CD4-positive, CD25-positive, alpha-beta regulatory T cell (primary cell): ENCODE data around the gene PDIK1L. TPM values are rescaled to one million over a fixed set of nuclear protein-coding genes. Genes with fewer than 3 reads are reported as not detected.

Experiments
- ATAC-seq, 2 donors: fragments of 150-1000 bp; cut with Tn5 transposase; one replicate each; pipeline ENCODE4 v1.10.0; 2021; ENCODE audit warnings: low read depth in 2 of 2, moderate number of reproducible peaks in 2 of 2, moderate library complexity in 1 of 2
- DNase-seq, 3 donors: peaks; one replicate each; pipeline versions ENCODE4 v3.0.0 to v3.0.0-alpha.2; 2012 to 2022; ENCODE audit warnings: mixed read lengths in 1 of 3
- H3K27ac ChIP-seq: one replicate; pipeline ENCODE4 v1.7.0; 2013; ENCODE audit warnings: mild to moderate bottlenecking, low read length; ENCODE audit not compliant: insufficient read depth, poor library complexity, severe bottlenecking
- H3K27me3 ChIP-seq: one replicate; pipeline ENCODE4 v1.7.0; 2013; ENCODE audit warnings: low read length; ENCODE audit not compliant: control insufficient read depth, insufficient read depth
- H3K36me3 ChIP-seq: one replicate; pipeline ENCODE4 v1.7.0; 2013; ENCODE audit warnings: mild to moderate bottlenecking, low read length, moderate library complexity; ENCODE audit not compliant: control insufficient read depth, insufficient read depth
- H3K4me1 ChIP-seq: 2 replicates; pipeline ENCODE4 v1.7.0; 2013; ENCODE audit warnings: mild to moderate bottlenecking, low read length; ENCODE audit not compliant: insufficient read depth, control insufficient read depth, poor library complexity, severe bottlenecking
- H3K4me3 ChIP-seq: one replicate; pipeline ENCODE4 v1.7.0; 2013; ENCODE audit warnings: low read depth, mild to moderate bottlenecking, low read length, moderate library complexity
- H3K9me3 ChIP-seq, 2 experiments: 1 replicate in 1 of 2; 2 replicates in 1 of 2; pipeline ENCODE4 v1.7.0; 2013; ENCODE audit warnings: low read length in 2 of 2, mild to moderate bottlenecking in 1 of 2, moderate library complexity in 1 of 2; ENCODE audit not compliant: control insufficient read depth in 2 of 2
- H3K27ac Mint-ChIP-seq, 3 donors: one replicate each; pipeline ENCODE4 v1.8.0; 2020 to 2022; ENCODE audit warnings: mild to moderate bottlenecking in 3 of 3, mixed read lengths in 3 of 3, moderate library complexity in 2 of 3
- H3K27me3 Mint-ChIP-seq: one replicate; pipeline ENCODE4 v1.8.0; 2022; ENCODE audit warnings: mild to moderate bottlenecking, mixed read lengths
- H3K36me3 Mint-ChIP-seq: one replicate; pipeline ENCODE4 v1.8.0; 2020; ENCODE audit warnings: mixed read lengths
- H3K4me1 Mint-ChIP-seq, 4 donors: one replicate each; pipeline ENCODE4 v1.8.0; 2020 to 2022; ENCODE audit warnings: mixed read lengths in 4 of 4, mild to moderate bottlenecking in 1 of 4
- H3K4me3 Mint-ChIP-seq, 4 donors: one replicate each; pipeline ENCODE4 v1.8.0; 2020 to 2022; ENCODE audit warnings: mild to moderate bottlenecking in 4 of 4, mixed read lengths in 4 of 4, moderate library complexity in 3 of 4
- H3K9me3 Mint-ChIP-seq, 7 donors: one replicate each; pipeline ENCODE4 v1.8.0; 2020 to 2022; ENCODE audit warnings: mixed read lengths in 7 of 7, mild to moderate bottlenecking in 3 of 7, moderate library complexity in 2 of 7
- polyA plus RNA-seq, 4 donors: library from polyadenylated mRNA; unstranded; fragments of 300-500 nt; fragmentation: Illumina TruSeq; gene quantifications; one replicate each; pipeline ENCODE4 v1.2.3, GENCODE V29; 2021
- total RNA-seq: library from RNA; stranded (reverse); gene quantifications from one replicate; pipeline ENCODE4 v1.2.3, GENCODE V29; 2022

The PDIK1L gene
- total and polyA plus RNA-seq, 5 donors from 2014 or later, result 5.1 to 11.1 (median 7.0) TPM

GRCh38 chr1:26081267-26082019 is 30.2 kb upstream of the PDIK1L start:
- ATAC-seq, result no peak

GRCh38 chr1:26082020-26082350 is 29.6 kb upstream of the PDIK1L start:
- Mint-ChIP-seq H3K36me3 (no peaks in the 10 kb centered on the region), H3K27ac (no peak overlapping the region), H3K9me3 (peaks cover 0 to 2% (median 0%) of the 10 kb centered on the region in 7 donors), H3K4me3 (no peak overlapping the region), H3K27me3 (peaks cover 37% of the 10 kb centered on the region), H3K4me1 (no peaks in the 10 kb centered on the region)
- no peaks in the 10 kb centered on the region for H3K4me1 ChIP-seq
- no peak overlapping the region for H3K27ac ChIP-seq
- H3K4me3 ChIP-seq, result no peak overlapping the region
- peaks cover 16% of the 10 kb centered on the region for H3K27me3 ChIP-seq
- no peaks in the 10 kb centered on the region for H3K36me3 ChIP-seq
- no peak for DNase-seq
- no peak for ATAC-seq
- no peaks in the 10 kb centered on the region for H3K9me3 ChIP-seq

More at GRCh38 chr1:26081267-26082019, 30.2 kb upstream of the PDIK1L start:
- Mint-ChIP-seq H3K4me3 (no peak overlapping the region), H3K4me1 (no peaks in the 10 kb centered on the region), H3K27me3 (peaks cover 37% of the 10 kb centered on the region), H3K27ac (no peak overlapping the region), H3K36me3 (no peaks in the 10 kb centered on the region), H3K9me3 (peaks cover 0 to 2% (median 0%) of the 10 kb centered on the region in 7 donors)
- H3K36me3 ChIP-seq, result no peaks in the 10 kb centered on the region
- no peaks in the 10 kb centered on the region for H3K9me3 ChIP-seq
- H3K27me3 ChIP-seq, result peaks cover 16% of the 10 kb centered on the region
- no peaks in the 10 kb centered on the region for H3K4me1 ChIP-seq
- DNase-seq, result no peak
- H3K4me3 ChIP-seq, result no peak overlapping the region
- no peak overlapping the region for H3K27ac ChIP-seq

- Mint-ChIP-seq H3K4me3 (no peak overlapping the region), H3K4me1 (no peaks in the 10 kb centered on the region), H3K27ac (no peak overlapping the region), H3K36me3 (no peaks in the 10 kb centered on the region), H3K9me3 (peaks cover 0 to 2% (median 0%) of the 10 kb centered on the region in 7 donors), H3K27me3 (peaks cover 42% of the 10 kb centered on the region)
- Histone ChIP-seq H3K4me1 (no peaks in the 10 kb centered on the region), H3K36me3 (no peaks in the 10 kb centered on the region), H3K27ac (no peak overlapping the region), H3K9me3 (no peaks in the 10 kb centered on the region), H3K27me3 (peaks cover 16% of the 10 kb centered on the region), H3K4me3 (no peak overlapping the region)
- DNase-seq, result no peak
- ATAC-seq, result no peak
Observed at GRCh38 chr1:26083208-26083607, 28.4 kb upstream of the PDIK1L start.

- H3K4me1 ChIP-seq, result no peaks in the 10 kb centered on the region
- DNase-seq, result no peak
- H3K27me3 ChIP-seq, result peaks cover 15% of the 10 kb centered on the region
- H3K4me3 Mint-ChIP-seq, result no peak overlapping the region
- no peak for ATAC-seq
- H3K36me3 ChIP-seq, result no peaks in the 10 kb centered on the region
- H3K27ac Mint-ChIP-seq, result no peak overlapping the region
- H3K27ac ChIP-seq, result no peak overlapping the region
- H3K36me3 Mint-ChIP-seq, result no peaks in the 10 kb centered on the region
- no peaks in the 10 kb centered on the region for H3K9me3 ChIP-seq
- peaks cover 0 to 2% (median 0%) of the 10 kb centered on the region in 7 donors for H3K9me3 Mint-ChIP-seq
- H3K27me3 Mint-ChIP-seq, result peaks cover 38% of the 10 kb centered on the region
- H3K4me1 Mint-ChIP-seq, result no peaks in the 10 kb centered on the region
- no peak overlapping the region for H3K4me3 ChIP-seq
Observed at GRCh38 chr1:26084091-26084561, 27.5 kb upstream of the PDIK1L start.

- no peaks in the 10 kb centered on the region for H3K36me3 ChIP-seq
- ATAC-seq (no peak), DNase-seq (no peak)
- no peak overlapping the region for H3K27ac Mint-ChIP-seq
- H3K36me3 Mint-ChIP-seq, result no peaks in the 10 kb centered on the region
- H3K4me3 Mint-ChIP-seq, result no peak overlapping the region
- H3K4me1 Mint-ChIP-seq, result no peaks in the 10 kb centered on the region
- H3K27me3 ChIP-seq, result peaks cover 16% of the 10 kb centered on the region
- H3K9me3 ChIP-seq, result no peaks in the 10 kb centered on the region
- H3K9me3 Mint-ChIP-seq, result peaks cover 0 to 2% (median 0%) of the 10 kb centered on the region in 7 donors
- no peaks in the 10 kb centered on the region for H3K4me1 ChIP-seq
- H3K27me3 Mint-ChIP-seq, result peaks cover 36% of the 10 kb centered on the region
- H3K27ac ChIP-seq, result no peak overlapping the region
- H3K4me3 ChIP-seq, result no peak overlapping the region
Observed at GRCh38 chr1:26084844-26085243, 26.8 kb upstream of the PDIK1L start.

GRCh38 chr1:26089125-26089524 is 22.5 kb upstream of the PDIK1L start:
- peaks cover 39% of the 10 kb centered on the region for H3K27me3 Mint-ChIP-seq
- Histone ChIP-seq H3K4me1 (no peaks in the 10 kb centered on the region), H3K36me3 (no peaks in the 10 kb centered on the region), H3K9me3 (no peaks in the 10 kb centered on the region), H3K27me3 (peaks cover 20% of the 10 kb centered on the region), H3K4me3 (no peak overlapping the region), H3K27ac (no peak overlapping the region)
- no peak for ATAC-seq
- no peak for DNase-seq
- H3K4me1 Mint-ChIP-seq, result no peaks in the 10 kb centered on the region
- H3K4me3 Mint-ChIP-seq, result no peak overlapping the region
- H3K27ac Mint-ChIP-seq, result no peak overlapping the region
- H3K36me3 Mint-ChIP-seq, result no peaks in the 10 kb centered on the region
- peaks cover 0 to 2% (median 0%) of the 10 kb centered on the region in 7 donors for H3K9me3 Mint-ChIP-seq

GRCh38 chr1:26090893-26091292 is 20.7 kb upstream of the PDIK1L start:
- no peak overlapping the region for H3K4me3 ChIP-seq
- Mint-ChIP-seq H3K9me3 (no peaks in the 10 kb centered on the region), H3K27ac (no peak overlapping the region), H3K36me3 (no peaks in the 10 kb centered on the region), H3K27me3 (peaks cover 39% of the 10 kb centered on the region), H3K4me1 (no peaks in the 10 kb centered on the region), H3K4me3 (no peak overlapping the region)
- no peaks in the 10 kb centered on the region for H3K4me1 ChIP-seq
- peaks cover 10% of the 10 kb centered on the region for H3K27me3 ChIP-seq
- H3K9me3 ChIP-seq, result no peaks in the 10 kb centered on the region
- no peaks in the 10 kb centered on the region for H3K36me3 ChIP-seq
- H3K27ac ChIP-seq, result no peak overlapping the region
- DNase-seq, result no peak
- no peak for ATAC-seq

- H3K27ac ChIP-seq, result no peak overlapping the region
- H3K4me3 ChIP-seq, result no peak overlapping the region
- no peak for DNase-seq
Observed at GRCh38 chr1:26092422-26092821, 19.2 kb upstream of the PDIK1L start.

More at GRCh38 chr1:26092422-26092821, 19.2 kb upstream of the PDIK1L start:
- no peaks in the 10 kb centered on the region for H3K9me3 Mint-ChIP-seq
- H3K4me3 Mint-ChIP-seq, result no peak overlapping the region
- Histone ChIP-seq H3K9me3 (no peaks in the 10 kb centered on the region), H3K4me1 (no peaks in the 10 kb centered on the region), H3K27me3 (peaks cover 10% of the 10 kb centered on the region), H3K36me3 (no peaks in the 10 kb centered on the region)
- H3K27me3 Mint-ChIP-seq, result peaks cover 39% of the 10 kb centered on the region
- H3K36me3 Mint-ChIP-seq, result no peaks in the 10 kb centered on the region
- peak overlapping the region in 1 of 3 donors; percentile 46 for H3K27ac Mint-ChIP-seq
- no peaks in the 10 kb centered on the region for H3K4me1 Mint-ChIP-seq
- ATAC-seq, result no peak
